ENCODE measurements around the gene DGKG. TPM values are rescaled to one million over a fixed set of nuclear protein-coding genes. Genes with fewer than 3 reads are reported as not detected.

The DGKG gene
- total RNA-seq, 1 donor from 2014 or later: 0.22 TPM

DNA sequence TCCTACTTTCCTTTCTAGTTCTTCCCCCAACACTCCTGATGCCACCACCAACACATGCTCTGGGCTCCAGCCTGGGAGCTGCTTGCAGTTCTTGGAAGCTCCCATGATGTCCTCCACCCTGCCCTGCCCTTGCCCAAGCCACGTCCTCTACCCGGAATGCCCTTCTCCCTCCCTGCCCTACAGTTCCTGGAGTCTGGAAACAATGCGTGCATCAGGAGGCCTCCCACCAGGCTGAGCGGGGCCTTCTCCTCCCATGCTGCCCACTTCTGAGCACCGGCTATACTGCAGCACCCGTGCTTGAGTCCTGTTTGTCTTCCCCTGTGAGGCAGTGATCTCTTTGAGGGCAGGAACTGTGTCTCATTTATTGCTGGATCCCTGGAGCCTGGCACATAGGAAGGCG, 44.6 kb downstream of the DGKG start:
- no peak overlapping the region for H3K27ac ChIP-seq
- Mint-ChIP-seq H3K9me3 (no peaks in the 10 kb centered on the region), H3K4me3 (no peak overlapping the region), H3K36me3 (no peaks in the 10 kb centered on the region), H3K4me1 (no peaks in the 10 kb centered on the region), H3K27me3 (ENCODE audit: insufficient read depth, low read depth) (peaks cover 12% of the 10 kb centered on the region), H3K27ac (no peak overlapping the region)
- no peak overlapping the region for H3K4me2 ChIP-seq
- H3F3A ChIP-seq (ENCODE audit: low read depth): no peaks in the 10 kb centered on the region
- no peaks in the 10 kb centered on the region for H3K27me3 ChIP-seq
- no peaks in the 10 kb centered on the region for H3K36me3 ChIP-seq
- H3K4me1 ChIP-seq: no peaks in the 10 kb centered on the region
- no peaks in the 10 kb centered on the region for H3K79me2 ChIP-seq (ENCODE audit: low read depth)
- no peak for TF ChIP-seq EZH2 (IDR thresholded peaks at IDR 0.05)
- TF ChIP-seq, protein P1, sequence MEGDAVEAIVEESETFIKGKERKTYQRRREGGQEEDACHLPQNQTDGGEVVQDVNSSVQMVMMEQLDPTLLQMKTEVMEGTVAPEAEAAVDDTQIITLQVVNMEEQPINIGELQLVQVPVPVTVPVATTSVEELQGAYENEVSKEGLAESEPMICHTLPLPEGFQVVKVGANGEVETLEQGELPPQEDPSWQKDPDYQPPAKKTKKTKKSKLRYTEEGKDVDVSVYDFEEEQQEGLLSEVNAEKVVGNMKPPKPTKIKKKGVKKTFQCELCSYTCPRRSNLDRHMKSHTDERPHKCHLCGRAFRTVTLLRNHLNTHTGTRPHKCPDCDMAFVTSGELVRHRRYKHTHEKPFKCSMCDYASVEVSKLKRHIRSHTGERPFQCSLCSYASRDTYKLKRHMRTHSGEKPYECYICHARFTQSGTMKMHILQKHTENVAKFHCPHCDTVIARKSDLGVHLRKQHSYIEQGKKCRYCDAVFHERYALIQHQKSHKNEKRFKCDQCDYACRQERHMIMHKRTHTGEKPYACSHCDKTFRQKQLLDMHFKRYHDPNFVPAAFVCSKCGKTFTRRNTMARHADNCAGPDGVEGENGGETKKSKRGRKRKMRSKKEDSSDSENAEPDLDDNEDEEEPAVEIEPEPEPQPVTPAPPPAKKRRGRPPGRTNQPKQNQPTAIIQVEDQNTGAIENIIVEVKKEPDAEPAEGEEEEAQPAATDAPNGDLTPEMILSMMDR (IDR thresholded peaks at IDR 0.05): no peak
- no peak for TF ChIP-seq EZH2phosphoT487 (IDR thresholded peaks at IDR 0.05)
- no peaks in the 10 kb centered on the region for H4K20me1 ChIP-seq (ENCODE audit: low read depth)
- H2AFZ ChIP-seq (replicated peaks): no peak overlapping the region
- no peak for DNase-seq (ENCODE audit: low spot score)
- no peak overlapping the region for H3K4me3 ChIP-seq
- no peaks in the 10 kb centered on the region for H3K9me3 ChIP-seq (ENCODE audit: low read depth)
- H3K9ac ChIP-seq: no peak overlapping the region

DNA sequence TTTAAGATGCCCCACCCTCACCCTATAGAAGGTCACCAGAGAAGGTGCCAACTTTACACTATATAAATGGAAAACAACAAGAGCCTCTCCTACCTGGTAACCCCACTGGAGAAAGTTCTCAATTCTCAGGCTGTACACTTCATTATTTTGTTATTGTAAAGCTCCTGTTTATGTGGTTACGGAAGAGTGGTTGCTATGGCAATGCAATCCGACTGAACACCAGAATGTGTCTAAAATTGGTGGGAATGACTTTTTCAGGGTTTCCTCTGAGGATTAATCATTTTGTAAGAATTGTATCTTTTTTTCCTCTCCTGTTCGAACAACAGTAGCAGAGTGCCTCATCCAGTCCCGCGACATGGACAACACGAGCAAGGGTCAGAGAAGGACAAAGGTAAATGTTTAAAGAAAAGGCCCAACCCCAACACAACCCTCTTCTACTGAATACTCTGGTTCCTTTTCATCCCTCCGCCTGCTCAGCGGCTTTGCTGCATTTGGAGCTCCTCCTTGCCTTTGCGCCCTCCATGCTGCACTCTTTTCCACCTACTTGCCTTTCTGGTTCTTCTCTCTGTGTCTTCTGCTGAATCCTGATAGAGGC, 45.3 kb downstream of the DGKG start:
- Histone ChIP-seq H3K36me3 (no peaks in the 10 kb centered on the region), H3K4me3 (no peak overlapping the region), H3F3A (ENCODE audit: low read depth) (no peaks in the 10 kb centered on the region), H3K9ac (no peak overlapping the region), H3K27ac (no peak overlapping the region), H4K20me1 (ENCODE audit: low read depth) (no peaks in the 10 kb centered on the region), H3K79me2 (ENCODE audit: low read depth) (no peaks in the 10 kb centered on the region), H3K9me3 (ENCODE audit: low read depth) (no peaks in the 10 kb centered on the region), H3K4me1 (no peaks in the 10 kb centered on the region), H3K4me2 (no peak overlapping the region), H3K27me3 (no peaks in the 10 kb centered on the region), H2AFZ (replicated peaks) (no peak overlapping the region)
- DNase-seq (ENCODE audit: low spot score): no peak
- Mint-ChIP-seq H3K4me3 (no peak overlapping the region), H3K9me3 (no peaks in the 10 kb centered on the region), H3K36me3 (no peaks in the 10 kb centered on the region), H3K4me1 (no peaks in the 10 kb centered on the region), H3K27ac (no peak overlapping the region), H3K27me3 (ENCODE audit: insufficient read depth, low read depth) (peaks cover 9% of the 10 kb centered on the region)
- TF ChIP-seq EZH2phosphoT487 (IDR thresholded peaks at IDR 0.05): no peak

DNA sequence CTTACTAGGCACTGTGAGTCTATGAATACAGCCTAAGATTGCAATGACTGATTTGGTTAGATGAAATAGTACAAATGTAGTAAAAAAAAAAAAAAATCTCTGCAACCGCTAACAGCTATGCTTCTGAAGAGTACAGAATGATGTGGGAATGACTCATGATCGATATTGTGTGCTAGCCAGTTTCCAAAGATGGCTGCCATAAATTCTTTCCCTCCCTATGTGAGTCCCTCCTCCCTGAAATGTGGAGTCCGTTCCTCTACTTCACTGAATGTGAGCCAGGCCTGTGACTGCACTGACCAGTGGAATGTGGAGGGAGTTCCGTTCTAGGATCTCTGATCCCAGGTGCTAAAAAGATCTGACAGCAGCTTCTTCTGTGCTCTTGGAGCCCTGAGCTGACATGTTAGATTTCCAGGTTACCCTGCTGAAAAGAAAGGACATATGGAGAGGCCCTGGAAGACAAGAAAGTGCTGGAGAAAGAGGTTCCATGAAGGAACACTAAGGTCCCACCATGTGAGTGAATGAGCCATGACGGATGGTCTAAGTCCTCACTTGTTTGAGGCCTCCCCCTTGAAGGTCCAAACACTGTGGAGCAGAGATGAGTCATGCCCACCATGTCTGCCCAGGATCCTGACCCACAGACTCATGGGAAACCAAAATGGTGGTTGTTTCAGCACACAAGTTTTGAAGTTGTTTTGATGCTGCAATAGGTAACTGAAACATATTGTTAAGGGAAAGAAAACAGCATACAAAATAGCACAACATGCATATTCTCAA, 46.3 kb downstream of the DGKG start:
- Histone ChIP-seq H3K4me1 (no peaks in the 10 kb centered on the region), H3K27me3 (no peaks in the 10 kb centered on the region), H4K20me1 (ENCODE audit: low read depth) (no peaks in the 10 kb centered on the region), H3K4me3 (no peak overlapping the region), H3K36me3 (no peaks in the 10 kb centered on the region), H3F3A (ENCODE audit: low read depth) (no peaks in the 10 kb centered on the region), H3K9ac (no peak overlapping the region), H3K79me2 (ENCODE audit: low read depth) (no peaks in the 10 kb centered on the region), H2AFZ (replicated peaks) (no peak overlapping the region), H3K9me3 (ENCODE audit: low read depth) (no peaks in the 10 kb centered on the region), H3K27ac (no peak overlapping the region), H3K4me2 (no peak overlapping the region)
- H3K9me3 Mint-ChIP-seq: no peaks in the 10 kb centered on the region
- no peaks in the 10 kb centered on the region for H3K36me3 Mint-ChIP-seq
- H3K27me3 Mint-ChIP-seq (ENCODE audit: insufficient read depth, low read depth): peaks cover 4% of the 10 kb centered on the region
- no peak overlapping the region for H3K4me3 Mint-ChIP-seq
- TF ChIP-seq EZH2 (IDR thresholded peaks at IDR 0.05): no peak
- no peak for TF ChIP-seq EZH2phosphoT487 (IDR thresholded peaks at IDR 0.05)
- TF ChIP-seq, protein P1 (IDR thresholded peaks at IDR 0.05): no peak
- H3K4me1 Mint-ChIP-seq: no peaks in the 10 kb centered on the region
- DNase-seq (ENCODE audit: low spot score): no peak
- no peak overlapping the region for H3K27ac Mint-ChIP-seq

DNA sequence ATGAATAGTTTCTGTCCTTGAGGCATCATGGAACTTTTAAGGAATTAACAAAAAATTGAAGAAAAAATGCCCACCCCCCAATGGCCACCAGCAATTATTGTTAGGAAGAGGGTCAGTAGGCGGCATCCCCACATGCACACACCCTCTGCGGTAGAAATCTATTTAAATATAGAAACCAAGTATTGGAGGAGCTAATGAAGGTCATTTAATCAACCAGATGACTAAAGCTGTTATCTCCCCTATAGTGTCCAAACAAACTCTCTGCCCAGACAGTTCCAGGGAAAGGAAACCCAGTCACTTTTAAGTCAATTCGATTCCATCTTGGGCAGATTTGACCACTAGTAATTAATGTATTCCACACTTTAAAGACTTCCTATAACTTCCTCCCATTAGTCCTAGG, 47.1 kb downstream of the DGKG start:
- Histone ChIP-seq H3K4me2 (no peak overlapping the region), H3K27me3 (no peaks in the 10 kb centered on the region), H3K4me1 (no peaks in the 10 kb centered on the region), H2AFZ (replicated peaks) (no peak overlapping the region), H3K4me3 (no peak overlapping the region), H4K20me1 (ENCODE audit: low read depth) (no peaks in the 10 kb centered on the region), H3K36me3 (no peaks in the 10 kb centered on the region), H3K9ac (no peak overlapping the region), H3K79me2 (ENCODE audit: low read depth) (no peaks in the 10 kb centered on the region), H3K9me3 (ENCODE audit: low read depth) (no peaks in the 10 kb centered on the region), H3F3A (ENCODE audit: low read depth) (no peaks in the 10 kb centered on the region), H3K27ac (no peak overlapping the region)
- H3K4me1 Mint-ChIP-seq: no peaks in the 10 kb centered on the region
- TF ChIP-seq EZH2phosphoT487 (IDR thresholded peaks at IDR 0.05): no peak
- no peak for TF ChIP-seq EZH2 (IDR thresholded peaks at IDR 0.05)
- TF ChIP-seq, protein P1 (IDR thresholded peaks at IDR 0.05): no peak
- H3K27ac Mint-ChIP-seq: no peak overlapping the region
- peaks cover 6% of the 10 kb centered on the region for H3K27me3 Mint-ChIP-seq (ENCODE audit: insufficient read depth, low read depth)
- H3K9me3 Mint-ChIP-seq: no peaks in the 10 kb centered on the region
- H3K36me3 Mint-ChIP-seq: no peaks in the 10 kb centered on the region
- DNase-seq (ENCODE audit: low spot score): no peak
- no peak overlapping the region for H3K4me3 Mint-ChIP-seq
